DND-41 (cell line): ENCODE data around the gene EXOC4.

Source experiments
- CTCF ChIP-seq: IDR thresholded peaks from 2 replicates; pipeline ENCODE4 v1.5.1; 2012; ENCODE audit warnings: borderline replicate concordance, low read length, moderate library complexity, mild to moderate bottlenecking; ENCODE audit not compliant: poor library complexity, severe bottlenecking; ENCODE audit errors: extremely low read depth
- EZH2 ChIP-seq: IDR thresholded peaks from 3 replicates; pipeline ENCODE4 v1.6.1; 2012; ENCODE audit warnings: borderline replicate concordance, low read depth, mild to moderate bottlenecking, moderate library complexity, low read length, inconsistent platforms; ENCODE audit not compliant: severe bottlenecking

GRCh38 chr7:133618970-133619369 is 366.1 kb downstream of the EXOC4 start:
- TF ChIP-seq CTCF (no peak), EZH2 (no peak)
